ENCODE results near the gene STIP1. TPM values are rescaled to one million over a fixed set of nuclear protein-coding genes. Genes with fewer than 3 reads are reported as not detected.

Gene STIP1
- total and polyA plus RNA-seq, 2 of the 8 experiments (the other 6 are each of a cell fraction or from before 2014, with no cell fraction given) = 140 to 329 TPM

DNA sequence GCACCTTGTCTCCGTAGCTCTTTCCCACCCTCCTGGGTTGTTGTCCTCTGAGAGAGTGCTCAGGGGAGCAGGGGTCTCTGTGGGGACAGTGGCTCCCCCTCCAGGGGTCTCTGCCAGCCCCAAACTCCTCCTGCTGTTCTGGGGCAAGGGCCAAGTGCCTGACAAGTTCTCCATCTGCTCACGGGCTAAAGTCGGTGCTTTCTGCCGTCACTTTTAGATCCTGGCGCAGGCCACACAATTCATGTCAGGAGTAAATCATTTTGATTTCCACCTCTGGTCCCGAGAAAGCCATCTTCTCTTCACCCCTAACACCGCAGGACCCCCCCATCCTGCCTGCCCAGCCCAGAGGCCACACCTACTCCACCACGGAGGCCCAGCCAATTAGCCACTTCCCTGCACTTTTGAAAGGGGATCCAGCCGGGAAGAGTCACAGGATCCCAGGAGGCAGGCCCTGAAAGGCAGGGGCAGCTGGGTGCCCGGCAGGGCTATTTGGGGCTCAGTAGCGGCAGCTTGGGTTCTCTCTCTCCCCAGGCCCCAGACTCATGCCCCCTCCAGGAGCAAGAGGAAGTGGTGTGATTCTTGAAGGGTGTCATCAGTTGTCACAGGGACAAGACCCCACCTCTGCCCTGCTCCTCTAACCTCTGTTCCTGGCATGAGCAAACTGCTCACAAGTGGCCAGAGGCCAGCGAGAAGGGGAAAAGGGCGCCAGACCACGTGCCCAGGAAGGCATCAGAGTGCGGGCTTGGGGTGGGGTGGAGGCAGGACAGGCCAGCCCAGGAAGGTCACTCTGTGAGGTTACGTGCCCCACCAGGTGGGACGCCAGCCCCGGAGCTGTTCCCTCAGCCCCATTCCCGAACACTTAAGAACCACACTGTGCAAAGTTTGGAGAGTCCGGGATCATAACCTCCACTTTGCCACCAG is 21.3 kb upstream of the STIP1 start:
- H2AK5ac ChIP-seq (ENCODE audit: low read depth, low read length) = peak overlapping the region; percentile 69; the same call in 1 of the 2 replicates
- H3K79me2 ChIP-seq (ENCODE audit: control insufficient read depth in 1 of 2, insufficient read depth in 2 of 2, low read length in 2 of 2) = 0 out of 4 replicates have a peak, but pooled peaks cover 0 to 2% of the 10 kb centered on the region in 2 experiments
- no peaks in the 10 kb centered on the region; the same call in 1 of the 2 replicates for H3K79me1 ChIP-seq (ENCODE audit: low read depth, low read length)
- peaks cover 0 to 11% (median 9%) of the 10 kb centered on the region in 4 experiments; a peak in 6 of 7 replicates for H3K4me1 ChIP-seq (replicated peaks in 1 of 4; ENCODE audit: control insufficient read depth in 3 of 4, insufficient read depth in 4 of 4, low read length in 3 of 4)
- peak overlapping the region; percentile 91 for H4K8ac ChIP-seq (ENCODE audit: extremely low read depth, insufficient read depth, low read length)
- H3K56ac ChIP-seq (replicated peaks; ENCODE audit: insufficient read length, low read depth, low read length) = no peak overlapping the region
- H4K20me1 ChIP-seq (replicated peaks in 1 of 2; ENCODE audit: control insufficient read depth in 1 of 2, insufficient read depth in 2 of 2, low read length in 2 of 2) = peaks cover 0 to 12% of the 10 kb centered on the region in 2 experiments
- peak overlapping the region; percentile 85 for H3K4ac ChIP-seq (replicated peaks; ENCODE audit: insufficient read length, low read depth, low read length)
- H3K4me2 ChIP-seq (ENCODE audit: insufficient read depth in 1 of 2, low read depth in 2 of 2, low read length in 2 of 2) = peak overlapping the region; percentile 65 to 87
- no peak overlapping the region for H3K9ac ChIP-seq (replicated peaks in 1 of 4; ENCODE audit: extremely low read depth in 1 of 4, low read depth in 3 of 4, low read length in 3 of 4)
- H2BK5ac ChIP-seq (ENCODE audit: low read depth, low read length) = peak overlapping the region; percentile 60; the same call in 1 of the 2 replicates
- peak overlapping the region; percentile 1 to 77 (median 34); a peak in 4 of 8 replicates for H3K4me3 ChIP-seq (ENCODE audit: extremely low read depth in 1 of 4, insufficient read depth in 2 of 4, low read depth in 3 of 4, low read length in 4 of 4)
- POLR2A ChIA-PET (ENCODE audit: partially characterized antibody) = interaction anchor here (0.6 to 4.6 kb wide), 18 partner anchors 9 to 452 kb away, joined by 3 to 35 read pairs (median 3); partner anchors contain the start of gene STIP1
- FAIRE-seq = no peak
- peak overlapping the region; percentile 79 for H2BK120ac ChIP-seq (replicated peaks; ENCODE audit: low read depth, low read length)
- no peaks in the 10 kb centered on the region for H3K9me3 ChIP-seq (ENCODE audit: insufficient read depth in 2 of 2, low read depth in 1 of 2, low read length in 1 of 2)
- H4K5ac ChIP-seq (ENCODE audit: insufficient read length, low read depth, low read length) = peak overlapping the region; percentile 58
- CTCF ChIA-PET (ENCODE audit: partially characterized antibody) = interaction anchor here (0.7 to 5.5 kb wide), 8 partner anchors 17 to 165 kb away, joined by 3 to 50 read pairs (median 4); partner anchors contain the start of gene PLCB3
- H2AFZ ChIP-seq (ENCODE audit: low read length) = no peak overlapping the region
- peak overlapping the region; percentile 97 for H2BK15ac ChIP-seq (ENCODE audit: low read length)
- no peak overlapping the region for H3K14ac ChIP-seq (ENCODE audit: insufficient read length)
- no peak overlapping the region for H2BK20ac ChIP-seq (ENCODE audit: low read length)
- H3K18ac ChIP-seq (ENCODE audit: extremely low read depth, low read length) = peak overlapping the region; percentile 62; the same call in 1 of the 2 replicates
- no peak overlapping the region for H3K27ac ChIP-seq (ENCODE audit: low read depth, low read length)
- H3K23ac ChIP-seq (ENCODE audit: insufficient read length) = no peak overlapping the region
- H3K23me2 ChIP-seq (ENCODE audit: low read depth, low read length) = peaks cover 10% of the 10 kb centered on the region; the same call in 1 of the 2 replicates
- peak overlapping the region; percentile 96 for H4K91ac ChIP-seq (replicated peaks; ENCODE audit: insufficient read length, low read length)
- 0 out of 8 replicates have a peak, but pooled peaks cover 0 to 3% (median 0%) of the 10 kb centered on the region in 4 experiments for H3K36me3 ChIP-seq (ENCODE audit: control insufficient read depth in 2 of 4, insufficient read depth in 4 of 4, low read length in 3 of 4)
- WGBS, 2 experiments (ENCODE audit: extremely low coverage in 1 of 2, insufficient coverage in 1 of 2, insufficient read length in 1 of 2, insufficient replicate concordance in 2 of 2, low coverage in 1 of 2, low lambda C conversion rate in 2 of 2, missing lambda C conversion rate in 1 of 2) = 60% methylated on average over 20 of the region's 20 CpGs; no CpG with 5 or more reads in 1 of the 2 experiments
- H2BK12ac ChIP-seq (ENCODE audit: low read depth, low read length) = peak overlapping the region; percentile 80; the same call in 1 of the 2 replicates
- H3K27me3 ChIP-seq (replicated peaks in 1 of 4; ENCODE audit: control insufficient read depth in 3 of 4, extremely low read depth in 1 of 4, insufficient read depth in 3 of 4, low read length in 3 of 4) = peaks cover 0 to 3% (median 0%) of the 10 kb centered on the region in 4 experiments; a peak in 2 of 7 replicates
- peak in 1 of 2 experiments; percentile 70 for DNase-seq (ENCODE audit: low read depth in 1 of 2, low spot score in 2 of 2)
- TF ChIP-seq BACH1 (IDR thresholded peaks at IDR 0.05; ENCODE audit: low read length) = no peak
- TF ChIP-seq SIN3A (conservative IDR thresholded peaks at IDR 0.05 in 1 of 2, IDR thresholded peaks at IDR 0.05 in 1 of 2; ENCODE audit: low read depth in 1 of 2, low read length in 2 of 2) = 0 out of 4 replicates have a peak, but pooled peaks of 1 of the 2 experiments have one; percentile 40
- no peak for TF ChIP-seq JUN (IDR thresholded peaks at IDR 0.05; ENCODE audit: low read depth, low read length)
- TF ChIP-seq RBBP5 (IDR thresholded peaks at IDR 0.05; ENCODE audit: borderline replicate concordance, low read depth, low read length) = no peak
- TF ChIP-seq, protein P1, sequence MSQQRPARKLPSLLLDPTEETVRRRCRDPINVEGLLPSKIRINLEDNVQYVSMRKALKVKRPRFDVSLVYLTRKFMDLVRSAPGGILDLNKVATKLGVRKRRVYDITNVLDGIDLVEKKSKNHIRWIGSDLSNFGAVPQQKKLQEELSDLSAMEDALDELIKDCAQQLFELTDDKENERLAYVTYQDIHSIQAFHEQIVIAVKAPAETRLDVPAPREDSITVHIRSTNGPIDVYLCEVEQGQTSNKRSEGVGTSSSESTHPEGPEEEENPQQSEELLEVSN (IDR thresholded peaks at IDR 0.05) = peak; percentile 56; the same call in 1 of the 2 replicates
- TF ChIP-seq RXRA (IDR thresholded peaks at IDR 0.05; ENCODE audit: insufficient read depth, low read depth, low read length) = no peak
- TF ChIP-seq TAF7 (optimal IDR thresholded peaks at IDR 0.05; ENCODE audit: borderline replicate concordance, low read depth, low read length) = no peak
- TF ChIP-seq, protein P2, sequence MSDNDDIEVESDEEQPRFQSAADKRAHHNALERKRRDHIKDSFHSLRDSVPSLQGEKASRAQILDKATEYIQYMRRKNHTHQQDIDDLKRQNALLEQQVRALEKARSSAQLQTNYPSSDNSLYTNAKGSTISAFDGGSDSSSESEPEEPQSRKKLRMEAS (IDR thresholded peaks at IDR 0.05) = peak; percentile 81

Measured in H1 (cell line).